Measurements from ENCODE around the gene FAM184A.

Gene FAM184A

GRCh38 chr6:119096721-119097565 is 18.5 kb upstream of the FAM184A start:
- TF ChIP-seq, protein P1, sequence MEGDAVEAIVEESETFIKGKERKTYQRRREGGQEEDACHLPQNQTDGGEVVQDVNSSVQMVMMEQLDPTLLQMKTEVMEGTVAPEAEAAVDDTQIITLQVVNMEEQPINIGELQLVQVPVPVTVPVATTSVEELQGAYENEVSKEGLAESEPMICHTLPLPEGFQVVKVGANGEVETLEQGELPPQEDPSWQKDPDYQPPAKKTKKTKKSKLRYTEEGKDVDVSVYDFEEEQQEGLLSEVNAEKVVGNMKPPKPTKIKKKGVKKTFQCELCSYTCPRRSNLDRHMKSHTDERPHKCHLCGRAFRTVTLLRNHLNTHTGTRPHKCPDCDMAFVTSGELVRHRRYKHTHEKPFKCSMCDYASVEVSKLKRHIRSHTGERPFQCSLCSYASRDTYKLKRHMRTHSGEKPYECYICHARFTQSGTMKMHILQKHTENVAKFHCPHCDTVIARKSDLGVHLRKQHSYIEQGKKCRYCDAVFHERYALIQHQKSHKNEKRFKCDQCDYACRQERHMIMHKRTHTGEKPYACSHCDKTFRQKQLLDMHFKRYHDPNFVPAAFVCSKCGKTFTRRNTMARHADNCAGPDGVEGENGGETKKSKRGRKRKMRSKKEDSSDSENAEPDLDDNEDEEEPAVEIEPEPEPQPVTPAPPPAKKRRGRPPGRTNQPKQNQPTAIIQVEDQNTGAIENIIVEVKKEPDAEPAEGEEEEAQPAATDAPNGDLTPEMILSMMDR (IDR thresholded peaks at IDR 0.05; ENCODE audit: borderline replicate concordance, insufficient read depth, low read depth, low read length): no peak
- no peak overlapping the region for H3K4me3 ChIP-seq (ENCODE audit: low read depth, low read length)

DNA sequence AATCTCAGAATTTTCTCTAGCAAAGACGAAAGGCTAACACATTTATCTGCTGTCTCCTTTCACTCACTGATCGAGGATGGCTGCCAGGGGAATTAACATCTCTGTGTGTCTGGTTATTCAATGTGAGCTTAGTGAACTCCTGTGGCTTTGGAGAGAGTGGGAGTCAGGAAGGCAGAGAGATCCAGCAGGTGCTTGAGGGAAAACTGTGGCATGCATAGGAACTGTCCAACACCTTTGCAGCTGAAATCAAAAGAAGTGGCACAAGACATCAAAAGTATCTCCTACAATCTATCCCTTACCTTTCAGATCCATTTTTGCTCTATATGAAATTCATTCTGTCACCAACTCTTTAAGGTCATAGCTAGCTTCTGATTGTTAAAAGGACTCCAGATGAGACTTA is 11.8 kb upstream of the FAM184A start:
- TF ChIP-seq, protein P1 (IDR thresholded peaks at IDR 0.05; ENCODE audit: borderline replicate concordance, insufficient read depth, low read depth, low read length): no peak
- H3K4me3 ChIP-seq (ENCODE audit: low read depth, low read length): no peak overlapping the region

GRCh38 chr6:119084784-119085183 is 6.3 kb upstream of the FAM184A start:
- TF ChIP-seq, protein P1 (IDR thresholded peaks at IDR 0.05; ENCODE audit: borderline replicate concordance, insufficient read depth, low read depth, low read length): no peak
- H3K4me3 ChIP-seq (ENCODE audit: low read depth, low read length): no peak overlapping the region

GRCh38 chr6:119083007-119083406 is 4.5 kb upstream of the FAM184A start:
- TF ChIP-seq, protein P1 (IDR thresholded peaks at IDR 0.05; ENCODE audit: borderline replicate concordance, insufficient read depth, low read depth, low read length): no peak
- no peak overlapping the region for H3K4me3 ChIP-seq (ENCODE audit: low read depth, low read length)

- H3K4me3 ChIP-seq (ENCODE audit: low read depth, low read length): no peak overlapping the region
- TF ChIP-seq, protein P1 (IDR thresholded peaks at IDR 0.05; ENCODE audit: borderline replicate concordance, insufficient read depth, low read depth, low read length): no peak
Observed at GRCh38 chr6:119079283-119079809, 882 bp upstream of the FAM184A start.

DNA sequence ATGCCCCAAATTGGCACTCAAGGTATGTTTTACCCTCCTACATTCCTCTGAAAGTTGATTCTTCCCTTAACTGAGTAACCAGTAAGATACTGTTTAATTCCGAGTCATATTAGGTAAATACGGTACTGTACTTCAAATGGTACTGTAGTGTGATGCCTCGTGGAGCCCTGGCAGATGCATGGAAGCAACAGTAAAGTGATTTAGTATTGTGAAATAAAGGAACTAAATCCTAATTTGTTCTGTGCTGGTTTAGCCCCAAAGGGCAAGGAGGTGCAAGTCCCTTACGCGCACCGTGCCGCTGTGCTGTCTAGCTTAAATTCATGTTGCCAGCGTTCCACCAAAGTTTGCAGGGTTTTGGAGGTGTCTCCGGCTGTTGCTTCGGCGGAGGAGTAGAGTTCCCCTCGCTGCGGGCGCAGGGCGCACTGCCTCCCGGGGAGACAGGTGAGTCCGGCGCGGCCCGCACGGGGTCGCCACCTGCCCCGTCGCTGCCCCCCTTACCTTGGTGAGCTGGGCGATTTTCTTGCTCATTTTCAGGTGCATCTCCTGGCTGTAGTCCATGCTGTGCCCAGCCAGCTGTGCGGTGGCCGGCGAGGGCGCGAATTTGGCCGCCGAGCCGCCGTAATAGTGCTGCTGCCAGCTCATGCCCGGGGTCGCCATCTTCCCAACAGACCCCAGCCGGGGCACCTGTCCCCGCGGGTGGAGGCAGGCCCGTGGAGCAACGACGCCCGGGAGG is 655 bp downstream of the FAM184A start:
- TF ChIP-seq, protein P1 (IDR thresholded peaks at IDR 0.05; ENCODE audit: borderline replicate concordance, insufficient read depth, low read depth, low read length): peak; percentile 21; the same call in 1 of the 2 replicates
- H3K4me3 ChIP-seq (ENCODE audit: low read depth, low read length): peak overlapping the region; percentile 35

Data from GM12875 (cell line).